ENCODE results near the gene CNN3. TPM values are rescaled to one million over a fixed set of nuclear protein-coding genes. Genes with fewer than 3 reads are reported as not detected.

The CNN3 gene
- total and polyA plus RNA-seq, 2 of the 4 experiments (the other 2 are of a cell fraction), result 249 to 552 TPM

GRCh38 chr1:94876362-94876761 is 50.5 kb downstream of the CNN3 start:
- peak; percentile 76 for DNase-seq
- Histone ChIP-seq H2AK9ac (replicated peaks; ENCODE audit: low read depth, low read length, poor library complexity) (no peak overlapping the region), H2BK5ac (ENCODE audit: low read depth, low read length, poor library complexity, severe bottlenecking) (peak overlapping the region; percentile 51), H2BK120ac (ENCODE audit: low read depth, low read length) (peak overlapping the region; percentile 41; the same call in 1 of the 2 replicates), H3K9me3 (ENCODE audit: control insufficient read depth, insufficient read depth, low read length) (no peaks in the 10 kb centered on the region), H4K5ac (ENCODE audit: low read depth, low read length) (peak overlapping the region; percentile 67; the same call in 1 of the 2 replicates), H3K56ac (ENCODE audit: extremely low read depth, insufficient read depth, low read length) (no peak overlapping the region), H3K4me3 (ENCODE audit: insufficient read depth, low read depth, low read length) (no peak overlapping the region), H3K23ac (ENCODE audit: low read depth, low read length) (no peak overlapping the region), H3K14ac (replicated peaks; ENCODE audit: low read depth, low read length) (0 out of 2 replicates have a peak overlapping the region, but pooled peaks have one; percentile 10), H2BK15ac (ENCODE audit: low read depth, low read length) (peak overlapping the region; percentile 72; the same call in 2 of the 3 replicates), H2AFZ (replicated peaks; ENCODE audit: low read length, poor library complexity) (peak overlapping the region; percentile 45), H4K91ac (ENCODE audit: insufficient read depth, low read depth, low read length) (no peak overlapping the region), H3K27me3 (ENCODE audit: control insufficient read depth, insufficient read depth, low read length) (no peaks in the 10 kb centered on the region), H3K9ac (ENCODE audit: low read depth, low read length) (no peak overlapping the region), H3K4me2 (ENCODE audit: low read depth, low read length) (peak overlapping the region; percentile 70; the same call in 1 of the 2 replicates), H4K20me1 (ENCODE audit: insufficient read depth, low read length) (no peaks in the 10 kb centered on the region), H2BK20ac (ENCODE audit: low read depth, low read length) (no peak overlapping the region), H4K8ac (ENCODE audit: low read depth in 2 of 2, low read length in 2 of 2) (peak overlapping the region in 1 of 2 experiments; percentile 38; a peak in 1 of 4 replicates), H3K27ac (ENCODE audit: insufficient read depth, low read length) (no peak overlapping the region), H2AK5ac (ENCODE audit: low read depth, low read length) (peak overlapping the region; percentile 61; the same call in 1 of the 2 replicates), H3K18ac (ENCODE audit: low read depth, low read length) (peak overlapping the region; percentile 79; the same call in 1 of the 2 replicates), H3K4me1 (ENCODE audit: control insufficient read depth, insufficient read depth, low read length) (peaks cover 17% of the 10 kb centered on the region), H3K36me3 (ENCODE audit: control insufficient read depth, insufficient read depth, low read length) (no peaks in the 10 kb centered on the region), H3K79me1 (ENCODE audit: low read depth in 1 of 2, low read length in 2 of 2) (no peaks in the 10 kb centered on the region), H3K9me1 (ENCODE audit: insufficient read depth, low read length) (0 out of 2 replicates have a peak, but pooled peaks cover 10% of the 10 kb centered on the region), H3K4ac (ENCODE audit: low read depth, low read length) (no peak overlapping the region)
- dilution Hi-C loops (cut with HindIII; ENCODE audit: low sequenced_read_pairs, unreplicated experiment) (no loop called here), in situ Hi-C loops (cut with MboI; ENCODE audit: low sequenced_read_pairs) (no loop called here), intact Hi-C loops (cut with micrococcal nuclease) (no loop called here)
- no TSS peak for BruUV-seq (replicated peaks)
- TF ChIP-seq MAFK (IDR thresholded peaks at IDR 0.05; ENCODE audit: low read depth, low read length) (no peak), MAZ (IDR thresholded peaks at IDR 0.05; ENCODE audit: borderline replicate concordance, low read depth, low read length) (no peak), FOS (IDR thresholded peaks at IDR 0.05; ENCODE audit: low read depth, low read length) (0 out of 2 replicates have a peak, but pooled peaks have one; percentile 17)
- ATAC-seq (ENCODE audit: low read depth), result peak; percentile 40
- ChIA-PET POLR2A (ENCODE audit: unreplicated experiment) (no interaction called here), CTCF (interaction anchor here (1.0 to 1.3 kb wide), 2 partner anchors 11 to 70 kb away, joined by 3 to 4 read pairs; no protein-coding TSS in a partner anchor)
- 50% methylated on average over 2 of the region's 3 CpGs; no CpG with 5 or more reads in 1 of the 2 experiments for WGBS, 2 experiments (ENCODE audit: extremely low coverage in 2 of 2, insufficient read length in 1 of 2)

All from IMR-90 (cell line).